ENCODE measurements around the gene MEMO1.

MEMO1 gene

GRCh38 chr2:31823558-31823957, 187.2 kb downstream of the MEMO1 start:
- no peak for DNase-seq (ENCODE audit: low read depth)

- DNase-seq (ENCODE audit: low read depth) = no peak
Observed at GRCh38 chr2:31822587-31822986, 188.2 kb downstream of the MEMO1 start.
